NK-92 treated with Interleukin-12 subunit alpha and Interleukin-12 subunit beta, amount 100 ng/mL, for 24 hours (cell line): Measurements from ENCODE around the gene SF3B3.
"Not testable (repeated sequence)": the region's sequence is repeated elsewhere in the genome, so short reads cannot be mapped to it uniquely, and the experiment has no call there.

ENCODE experiments used
- DNase-seq: peaks from one replicate; lab custom pipeline; 2025; lab: John Stamatoyannopoulos, UW

SF3B3 gene

GRCh38 chr16:70568601-70569237 lies 45.1 kb downstream of the SF3B3 start:
- DNase-seq: no peak

GRCh38 chr16:70569752-70570151 lies 46.1 kb downstream of the SF3B3 start:
- no peak for DNase-seq

- DNase-seq: no peak
These were observed 47.5 kb downstream of the SF3B3 start for GRCh38 chr16:70570967-70571570.

GRCh38 chr16:70571623-70572022 lies 48.0 kb downstream of the SF3B3 start:
- no peak for DNase-seq

- DNase-seq: no peak
These were observed 48.7 kb downstream of the SF3B3 start for GRCh38 chr16:70572050-70572925.

- no peak for DNase-seq
These were observed 49.3 kb downstream of the SF3B3 start for GRCh38 chr16:70572926-70573270.

GRCh38 chr16:70573451-70574121 lies 50.0 kb downstream of the SF3B3 start:
- DNase-seq: no peak

GRCh38 chr16:70574595-70575271 lies 51.1 kb downstream of the SF3B3 start:
- no peak for DNase-seq

GRCh38 chr16:70575376-70575775 lies 51.8 kb downstream of the SF3B3 start:
- no peak for DNase-seq

- DNase-seq: no peak
These were observed 53.0 kb downstream of the SF3B3 start for GRCh38 chr16:70576431-70577255.

GRCh38 chr16:70577256-70577698 lies 53.7 kb downstream of the SF3B3 start:
- no peak for DNase-seq

- no peak for DNase-seq
These were observed 54.4 kb downstream of the SF3B3 start for GRCh38 chr16:70578035-70578434.

- no peak for DNase-seq
These were observed 55.6 kb downstream of the SF3B3 start for GRCh38 chr16:70579248-70579647.

GRCh38 chr16:70579648-70580630 lies 56.3 kb downstream of the SF3B3 start:
- no peak for DNase-seq

- DNase-seq: no peak
These were observed 58.8 kb downstream of the SF3B3 start for GRCh38 chr16:70582280-70582978.

- DNase-seq: no peak
These were observed 63.1 kb downstream of the SF3B3 start for GRCh38 chr16:70586731-70587130.

- no peak for DNase-seq
These were observed 64.9 kb downstream of the SF3B3 start for GRCh38 chr16:70588565-70588964.

- not testable (repeated sequence) for DNase-seq
These were observed 65.8 kb downstream of the SF3B3 start for GRCh38 chr16:70589416-70589815.

- no peak for DNase-seq
These were observed 66.4 kb downstream of the SF3B3 start for GRCh38 chr16:70589998-70590471.
